Muscle of arm (tissue), 14 donors: Measurements from ENCODE around the gene IL6. TPM values are rescaled to one million over a fixed set of nuclear protein-coding genes. Genes with fewer than 3 reads are reported as not detected.
"Not testable (repeated sequence)": the region's sequence is repeated elsewhere in the genome, so short reads cannot be mapped to it uniquely, and the experiment has no call there.

ENCODE experiments used
- DNase-seq: peaks from one replicate; pipeline ENCODE4 v3.0.0-alpha.2; 2013
- long read RNA-seq, 11 donors: transcript quantifications; one replicate each; lab custom pipeline, GENCODE V29; 2026
- polyA plus RNA-seq, 12 donors: library from polyadenylated mRNA; unstranded; fragments of 120-200 nt; gene quantifications; one replicate each; pipeline ENCODE4 v1.2.1, GENCODE V29; 2013; ENCODE audit not compliant: insufficient read length in 12 of 12

The IL6 gene
- 1 to 10 TPM in 2 of 12 donors, under 1 TPM in 5, not detected in 5; 0.22 to 1.5 (median 0.46) TPM for polyA plus RNA-seq
- long read RNA-seq, donor 1, result 0 reads
- long read RNA-seq, donor 2, result 0 reads
- long read RNA-seq, donor 3, result 0 reads
- long read RNA-seq, donor 4, result 0 reads
- long read RNA-seq, donor 5, result 0 reads
- long read RNA-seq, donor 6, result 0 reads
- long read RNA-seq, donor 7, partial matches to known transcripts, result 755 of 790 reads
- long read RNA-seq, donor 7, other reads (novel, unspliced or antisense), result 35 of 790 reads
- long read RNA-seq, donor 8, result 0 reads
- long read RNA-seq, donor 9, result 0 reads
- long read RNA-seq, donor 10, result 0 reads
- long read RNA-seq, donor 11, result 0 reads

GRCh38 chr7:22726907-22727713 lies at the start of gene IL6:
IL6 (plus strand) TSS chr7:22727200; CDS start chr7:22727263, 63 bp downstream.
- DNase-seq, result peak; percentile 72

GRCh38 chr7:22677263-22677662 lies 49.7 kb upstream of the IL6 start:
- DNase-seq, result not testable (repeated sequence)

- DNase-seq, result no peak
Observed at GRCh38 chr7:22677680-22678079, 49.3 kb upstream of the IL6 start.

- DNase-seq, result no peak
Observed at GRCh38 chr7:22680482-22680911, 46.5 kb upstream of the IL6 start.

- no peak for DNase-seq
Observed at GRCh38 chr7:22681312-22681711, 45.7 kb upstream of the IL6 start.

- no peak for DNase-seq
Observed at GRCh38 chr7:22681852-22682657, 44.9 kb upstream of the IL6 start.

GRCh38 chr7:22683379-22683778 lies 43.6 kb upstream of the IL6 start:
- no peak for DNase-seq

GRCh38 chr7:22686620-22687019 lies 40.4 kb upstream of the IL6 start:
- DNase-seq, result no peak

- no peak for DNase-seq
Observed at GRCh38 chr7:22688084-22688483, 38.9 kb upstream of the IL6 start.

- not testable (repeated sequence) for DNase-seq
Observed at GRCh38 chr7:22688934-22689333, 38.1 kb upstream of the IL6 start.

- DNase-seq, result no peak
Observed at GRCh38 chr7:22694597-22695207, 32.3 kb upstream of the IL6 start.

GRCh38 chr7:22695476-22696132 lies 31.4 kb upstream of the IL6 start:
- no peak for DNase-seq

- no peak for DNase-seq
Observed at GRCh38 chr7:22696541-22697228, 30.3 kb upstream of the IL6 start.

- no peak for DNase-seq
Observed at GRCh38 chr7:22697322-22697859, 29.6 kb upstream of the IL6 start.

- DNase-seq, result no peak
Observed at GRCh38 chr7:22697876-22698606, 29.0 kb upstream of the IL6 start.

- DNase-seq, result no peak
Observed at GRCh38 chr7:22698767-22699166, 28.2 kb upstream of the IL6 start.

GRCh38 chr7:22700559-22701002 lies 26.4 kb upstream of the IL6 start:
- DNase-seq, result no peak

- DNase-seq, result no peak
Observed at GRCh38 chr7:22702516-22702915, 24.5 kb upstream of the IL6 start.

- DNase-seq, result not testable (repeated sequence)
Observed at GRCh38 chr7:22703107-22703855, 23.7 kb upstream of the IL6 start.
